Measurements from ENCODE around the gene CSNK1A1L.
"Not testable (repeated sequence)": the region's sequence is repeated elsewhere in the genome, so short reads cannot be mapped to it uniquely, and the experiment has no call there.

CSNK1A1L gene

GRCh38 chr13:37102896-37103295, 2.6 kb downstream of the CSNK1A1L start:
- DNase-seq, result no peak

GRCh38 chr13:37101201-37101600, 4.3 kb downstream of the CSNK1A1L start:
- DNase-seq, result no peak

GRCh38 chr13:37100731-37101130, 4.7 kb downstream of the CSNK1A1L start:
- DNase-seq, result no peak

- no peak for DNase-seq
Measured at GRCh38 chr13:37097076-37097475, 8.4 kb downstream of the CSNK1A1L start.

- no peak for DNase-seq
Measured at GRCh38 chr13:37094840-37095239, 10.6 kb downstream of the CSNK1A1L start.

- DNase-seq, result no peak
Measured at GRCh38 chr13:37094099-37094498, 11.4 kb downstream of the CSNK1A1L start.

DNA sequence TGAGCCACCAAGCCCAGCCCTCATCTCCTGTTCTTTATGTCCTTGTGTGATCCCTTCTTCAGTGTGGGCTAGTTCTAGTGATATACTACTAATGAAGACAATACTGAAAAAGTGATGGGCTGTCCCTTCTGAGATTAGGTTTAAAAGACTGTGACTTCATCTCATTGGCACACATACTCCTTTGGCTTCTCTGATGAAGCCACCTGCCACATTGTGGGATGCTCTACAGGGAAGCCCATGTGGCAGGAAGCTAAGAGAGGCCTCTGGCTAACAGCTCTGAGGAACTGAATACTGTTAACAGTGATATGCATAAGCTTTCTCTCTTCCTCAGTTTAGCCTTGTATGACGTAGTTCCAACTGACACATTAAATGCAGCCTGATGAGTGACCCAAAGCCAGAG, 13.6 kb downstream of the CSNK1A1L start:
- DNase-seq, result no peak

- DNase-seq, result no peak
Measured at GRCh38 chr13:37090912-37091311, 14.6 kb downstream of the CSNK1A1L start.

DNA sequence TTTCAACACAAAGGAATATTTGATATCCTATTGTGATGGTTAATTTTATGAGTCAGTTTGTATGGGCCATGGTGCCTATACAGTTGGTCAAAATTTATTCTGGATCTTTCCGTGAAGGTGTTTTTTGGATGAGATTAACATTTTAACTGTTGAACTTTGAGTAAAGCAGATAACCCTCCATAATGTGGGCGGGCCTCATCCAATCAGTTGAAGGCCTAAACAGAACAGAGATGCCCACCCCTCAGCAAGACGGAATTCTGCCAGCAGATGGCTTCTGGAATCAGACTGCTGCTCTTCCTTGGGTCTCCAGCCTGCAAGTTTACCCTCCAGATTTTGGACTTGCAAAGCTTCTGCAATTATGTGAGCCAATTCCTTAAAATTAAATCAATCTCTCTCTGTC, 16.0 kb downstream of the CSNK1A1L start:
- DNase-seq, result no peak

GRCh38 chr13:37087486-37087885, 18.0 kb downstream of the CSNK1A1L start:
- DNase-seq, result no peak

DNA sequence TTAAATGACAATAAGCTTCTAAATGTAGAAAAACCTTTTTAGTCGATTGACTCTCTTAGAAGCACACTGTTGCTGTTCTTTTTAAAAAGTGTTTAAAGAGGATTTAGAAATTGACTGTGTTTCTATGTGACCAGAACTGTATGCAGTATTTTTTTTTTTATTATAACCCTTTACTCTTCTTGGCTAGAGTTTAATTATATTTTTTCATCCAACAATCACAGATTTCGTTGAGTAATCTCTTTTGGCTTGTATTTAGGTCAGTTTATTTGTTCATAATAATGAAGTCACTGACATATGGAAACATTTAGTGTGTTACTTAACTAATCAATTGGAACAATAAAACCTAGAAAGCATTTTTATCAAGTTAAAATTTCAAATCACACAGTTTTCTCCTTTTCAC, 19.9 kb downstream of the CSNK1A1L start:
- no peak for DNase-seq

DNA sequence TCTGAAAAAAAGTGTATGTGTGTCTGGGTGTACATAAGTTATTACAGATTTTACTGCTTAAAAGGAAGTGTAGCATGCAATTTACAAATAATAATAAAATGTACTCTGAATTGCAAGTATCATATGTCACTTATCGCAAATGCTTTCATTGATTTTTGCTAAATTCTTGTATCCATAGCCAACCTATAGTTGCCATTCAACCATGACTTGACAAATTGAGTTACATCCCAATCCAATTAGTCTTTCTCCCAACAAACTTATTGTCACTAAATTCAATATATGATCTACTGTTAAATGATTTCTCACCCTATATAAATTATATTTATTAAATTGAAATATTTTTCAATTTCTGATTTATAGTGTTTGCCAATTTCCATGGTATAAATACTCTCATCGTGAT, 28.6 kb downstream of the CSNK1A1L start:
- DNase-seq, result no peak

GRCh38 chr13:37075164-37075563, 30.3 kb downstream of the CSNK1A1L start:
- no peak for DNase-seq

DNA sequence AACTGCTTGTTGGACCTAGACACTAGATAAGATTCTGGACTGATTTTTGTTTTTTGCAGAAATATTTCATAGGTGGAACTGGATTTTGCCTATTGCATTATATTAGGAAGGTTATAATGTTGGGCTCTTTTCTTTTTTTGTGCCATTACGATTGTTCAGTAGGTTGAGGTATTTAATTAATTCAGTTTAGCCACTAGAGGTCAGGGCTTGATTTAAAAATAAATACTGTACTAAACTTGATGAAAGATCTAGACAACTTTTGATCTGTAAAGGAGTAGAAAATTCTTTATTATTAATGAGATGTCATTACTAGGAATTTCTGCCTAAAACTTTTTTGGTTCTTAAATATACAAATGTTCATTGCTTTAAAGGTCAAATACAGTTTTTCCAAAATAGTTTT, 30.8 kb downstream of the CSNK1A1L start:
- no peak for DNase-seq

GRCh38 chr13:37072024-37072423, 33.4 kb downstream of the CSNK1A1L start:
- no peak for DNase-seq

GRCh38 chr13:37070956-37071355, 34.5 kb downstream of the CSNK1A1L start:
- DNase-seq, result no peak

GRCh38 chr13:37070145-37070695, 35.2 kb downstream of the CSNK1A1L start:
- no peak for DNase-seq

DNA sequence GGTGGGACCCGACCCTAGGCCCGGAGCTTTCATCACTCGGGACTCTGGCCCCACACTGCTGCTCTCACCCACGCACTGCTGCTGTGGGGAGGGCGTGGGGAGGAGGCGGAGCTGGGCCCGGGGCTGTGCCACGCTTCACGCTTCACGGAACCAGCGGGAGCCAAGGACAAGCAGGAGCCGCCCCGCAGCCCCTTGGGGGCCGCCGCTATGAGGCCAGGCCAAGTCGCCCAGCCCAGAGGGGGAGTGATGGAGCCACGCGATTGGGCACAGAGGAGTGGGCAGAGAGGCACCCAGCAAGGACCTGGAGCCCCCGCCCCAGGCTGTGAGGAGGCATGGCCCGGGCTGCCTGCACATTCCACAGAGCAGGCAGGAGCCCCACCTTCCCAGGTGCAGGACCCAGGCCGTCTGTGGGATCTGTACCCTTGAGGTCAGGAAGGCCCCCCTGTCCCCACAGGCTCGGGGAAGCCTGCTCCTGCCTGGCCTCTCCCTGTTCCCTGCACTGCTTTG, 35.8 kb downstream of the CSNK1A1L start:
- DNase-seq, result no peak

DNA sequence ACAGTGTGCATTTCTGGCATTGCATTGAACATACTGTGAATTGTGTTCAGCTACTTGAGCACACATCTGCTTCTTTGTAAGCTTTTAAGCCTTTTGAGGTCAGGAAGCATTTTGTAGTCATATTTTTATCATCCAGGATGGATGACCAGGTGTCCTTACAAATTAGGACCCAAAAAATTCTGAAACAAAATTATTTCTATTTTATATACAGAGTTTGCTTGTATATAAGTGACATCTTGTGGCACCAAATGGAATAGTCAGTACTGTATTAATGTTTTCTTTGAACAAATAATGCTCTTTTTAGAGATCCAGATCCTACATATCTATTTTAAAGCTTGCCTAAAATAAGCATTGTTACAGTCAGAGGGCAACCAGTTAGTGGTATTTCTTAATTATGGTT, 36.5 kb downstream of the CSNK1A1L start:
- DNase-seq, result no peak

GRCh38 chr13:37067874-37068273, 37.6 kb downstream of the CSNK1A1L start:
- no peak for DNase-seq

- DNase-seq, result no peak
Measured at GRCh38 chr13:37065890-37066526, 39.5 kb downstream of the CSNK1A1L start.

DNA sequence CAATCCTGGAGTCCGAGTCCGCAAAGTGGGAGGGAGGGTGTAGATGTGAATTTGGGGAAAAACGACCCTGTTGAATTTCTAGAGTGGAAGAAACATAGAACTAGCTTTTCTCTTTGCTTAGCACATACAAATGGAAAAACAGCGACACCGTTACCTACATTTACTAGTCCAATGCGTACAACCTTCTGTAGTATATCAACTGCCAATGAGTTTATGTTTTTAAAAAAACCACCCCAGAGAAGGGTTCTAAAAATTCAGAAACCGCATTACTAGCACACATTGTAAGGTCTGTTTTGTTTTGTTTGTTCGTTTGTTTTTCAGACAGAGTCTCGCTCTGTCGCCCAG, 45.6 kb downstream of the CSNK1A1L start:
- no peak for DNase-seq

- DNase-seq, result peak; percentile 82
Measured at GRCh38 chr13:37058910-37059847, 46.3 kb downstream of the CSNK1A1L start, which contains the start of gene SUPT20H. Gene SUPT20H (minus strand): TSS chr13:37059688. CDS start chr13:37051490, 8,198 bp downstream.

GRCh38 chr13:37056228-37056627, 49.2 kb downstream of the CSNK1A1L start:
- DNase-seq, result not testable (repeated sequence)
